Adrenal gland (tissue), 5 donors: ENCODE measurements around the gene NFATC1.

ENCODE experiments used
- POLR2A ChIP-seq, 2 donors: fragments of 450-650 bp; IDR thresholded peaks; one replicate each; pipeline ENCODE4 v1.6.1; 2017; ENCODE audit warnings: antibody characterized with exemption in 2 of 2, mild to moderate bottlenecking in 2 of 2, moderate library complexity in 1 of 2
- TF ChIP-seq, protein P1 (sequence below), 6 experiments: fragments of 450-650 bp in 4 of 6; fragments of 200-600 bp in 2 of 6; sonication (generic) in 1 of 6; IDR thresholded peaks; 1 replicate in 5 of 6; 2 replicates in 1 of 6; pipeline versions ENCODE4 v1.5.1 to v1.8.0; 2016 to 2021; ENCODE audit warnings: antibody characterized with exemption in 6 of 6, mild to moderate bottlenecking in 2 of 6, moderate library complexity in 1 of 6
- donor health status: DM: no; HTN: no; CAD: no.

DNA sequence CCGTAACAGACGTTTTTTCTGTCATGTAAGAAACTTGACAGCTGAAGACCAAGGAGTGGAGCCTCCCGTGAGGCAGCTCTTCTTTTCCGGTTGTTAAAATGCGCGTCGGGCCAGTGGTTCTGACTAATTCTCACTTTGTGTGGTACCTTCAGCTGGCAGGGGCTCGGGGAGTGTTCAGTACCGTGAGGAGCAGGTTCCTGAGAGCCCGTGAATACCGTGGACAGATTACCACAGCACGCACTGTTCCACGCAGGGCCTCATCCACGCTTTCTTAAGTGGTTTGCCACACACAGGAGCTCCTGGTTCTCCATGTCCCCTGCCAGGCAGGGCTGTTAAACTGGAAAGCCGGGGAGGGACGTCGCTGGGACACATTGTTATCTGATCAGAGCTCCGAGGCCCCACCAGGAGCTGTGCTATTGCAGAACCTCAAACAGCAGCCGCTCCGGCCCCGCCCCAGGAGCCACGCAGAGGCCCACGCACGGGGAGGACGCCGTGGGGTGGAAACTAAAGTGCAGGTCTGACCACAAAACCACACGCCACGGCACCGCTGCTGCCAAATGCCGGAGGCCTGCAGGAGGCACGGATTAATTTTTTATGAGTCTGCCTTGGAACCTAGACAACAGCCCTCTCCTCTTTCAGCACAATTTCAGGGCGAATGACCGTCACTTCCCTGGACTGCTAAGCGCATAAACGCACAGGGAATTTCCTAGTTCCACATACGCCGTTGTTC, 43.3 kb downstream of the NFATC1 start:
- TF ChIP-seq, protein P1, sequence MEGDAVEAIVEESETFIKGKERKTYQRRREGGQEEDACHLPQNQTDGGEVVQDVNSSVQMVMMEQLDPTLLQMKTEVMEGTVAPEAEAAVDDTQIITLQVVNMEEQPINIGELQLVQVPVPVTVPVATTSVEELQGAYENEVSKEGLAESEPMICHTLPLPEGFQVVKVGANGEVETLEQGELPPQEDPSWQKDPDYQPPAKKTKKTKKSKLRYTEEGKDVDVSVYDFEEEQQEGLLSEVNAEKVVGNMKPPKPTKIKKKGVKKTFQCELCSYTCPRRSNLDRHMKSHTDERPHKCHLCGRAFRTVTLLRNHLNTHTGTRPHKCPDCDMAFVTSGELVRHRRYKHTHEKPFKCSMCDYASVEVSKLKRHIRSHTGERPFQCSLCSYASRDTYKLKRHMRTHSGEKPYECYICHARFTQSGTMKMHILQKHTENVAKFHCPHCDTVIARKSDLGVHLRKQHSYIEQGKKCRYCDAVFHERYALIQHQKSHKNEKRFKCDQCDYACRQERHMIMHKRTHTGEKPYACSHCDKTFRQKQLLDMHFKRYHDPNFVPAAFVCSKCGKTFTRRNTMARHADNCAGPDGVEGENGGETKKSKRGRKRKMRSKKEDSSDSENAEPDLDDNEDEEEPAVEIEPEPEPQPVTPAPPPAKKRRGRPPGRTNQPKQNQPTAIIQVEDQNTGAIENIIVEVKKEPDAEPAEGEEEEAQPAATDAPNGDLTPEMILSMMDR (IDR thresholded peaks at IDR 0.05) = no peak
- TF ChIP-seq POLR2A (IDR thresholded peaks at IDR 0.05) = no peak
